Natural killer cell (primary cell): ENCODE results near the gene KRTAP5-10. TPM values are rescaled to one million over a fixed set of nuclear protein-coding genes. Genes with fewer than 3 reads are reported as not detected.
"Not testable (repeated sequence)": the region's sequence is repeated elsewhere in the genome, so short reads cannot be mapped to it uniquely, and the experiment has no call there.

Experiments
- ATAC-seq, 3 donors: fragments of 150-1000 bp in 2 of 3; fragments of 200-7000 bp in 1 of 3; cut with Tn5 transposase; 1 replicate in 1 of 3; 2 replicates in 2 of 3; pipeline ENCODE4 v1.10.0; 2021; ENCODE audit warnings: mild to moderate bottlenecking in 2 of 3, moderate library complexity in 2 of 3
- DNase-seq, 2 donors: peaks; one replicate each; pipeline versions ENCODE4 v3.0.0 to v3.0.0-alpha.2; 2013 to 2021; ENCODE audit warnings: mixed read lengths in 1 of 2
- H3K27ac ChIP-seq: one replicate; pipeline ENCODE4 v1.5.1; 2013; ENCODE audit warnings: mild to moderate bottlenecking, low read length
- H3K27me3 ChIP-seq: one replicate; pipeline ENCODE4 v1.6.1; 2013; ENCODE audit warnings: low read length; ENCODE audit not compliant: control insufficient read depth, insufficient read depth
- H3K36me3 ChIP-seq: one replicate; pipeline ENCODE4 v1.6.1; 2013; ENCODE audit warnings: low read length; ENCODE audit not compliant: control insufficient read depth, insufficient read depth
- H3K4me1 ChIP-seq: one replicate; pipeline ENCODE4 v1.6.1; 2013; ENCODE audit warnings: low read length; ENCODE audit not compliant: control insufficient read depth, insufficient read depth
- H3K4me3 ChIP-seq: one replicate; pipeline ENCODE4 v1.5.1; 2013; ENCODE audit warnings: low read length
- H3K9me3 ChIP-seq: one replicate; pipeline ENCODE4 v1.6.1; 2013; ENCODE audit warnings: low read length; ENCODE audit not compliant: control insufficient read depth, insufficient read depth
- H3K27ac Mint-ChIP-seq, 2 donors: one replicate each; pipeline ENCODE4 v1.8.0; 2022; ENCODE audit warnings: mild to moderate bottlenecking in 2 of 2, mixed read lengths in 2 of 2, moderate library complexity in 1 of 2
- H3K27me3 Mint-ChIP-seq, 2 donors: one replicate each; pipeline ENCODE4 v1.8.0; 2022; ENCODE audit warnings: low read depth in 2 of 2, mixed read lengths in 2 of 2
- H3K36me3 Mint-ChIP-seq: one replicate; pipeline ENCODE4 v1.8.0; 2022; ENCODE audit warnings: mixed read lengths
- H3K4me1 Mint-ChIP-seq, 2 donors: one replicate each; pipeline ENCODE4 v1.8.0; 2022; ENCODE audit warnings: mixed read lengths in 2 of 2
- H3K4me3 Mint-ChIP-seq: one replicate; pipeline ENCODE4 v1.8.0; 2022; ENCODE audit warnings: mild to moderate bottlenecking, moderate library complexity, mixed read lengths
- H3K9me3 Mint-ChIP-seq, 2 donors: one replicate each; pipeline ENCODE4 v1.8.0; 2022; ENCODE audit warnings: mixed read lengths in 2 of 2
- CTCF ChIP-seq: fragments of 200-600 bp; IDR thresholded peaks from one replicate; pipeline ENCODE4 v1.8.0; 2022; ENCODE audit warnings: antibody characterized with exemption
- WGBS: methylation state at CpG from one replicate; pipeline ENCODE4 v1.1.7; 2013; ENCODE audit warnings: missing lambda C conversion rate; ENCODE audit not compliant: insufficient coverage; 5-methylcytosine and 5-hydroxymethylcytosine counted together
- intact Hi-C: fragments of 100-400 bp; cut with micrococcal nuclease; formaldehyde crosslinking; loops from one replicate; pipeline ENCODE4 v1.14.2; 2022
- total RNA-seq, 4 donors: library from RNA; stranded (reverse); fragments of 120-200 nt in 1 of 4; gene quantifications; one replicate each; pipeline versions ENCODE4 v1.2.3 to v1.2.4, GENCODE V29; 2013 to 2022

The KRTAP5-10 gene
- total RNA-seq, 3 donors from 2014 or later (not counting 1 experiment from before 2014, with no cell fraction given): not detected

- intact Hi-C loops: no loop called here
- no peak for DNase-seq
- Histone ChIP-seq H3K27ac (no peak overlapping the region), H3K4me1 (no peaks in the 10 kb centered on the region), H3K4me3 (no peak overlapping the region), H3K36me3 (no peaks in the 10 kb centered on the region), H3K9me3 (no peaks in the 10 kb centered on the region), H3K27me3 (no peaks in the 10 kb centered on the region)
- WGBS: 83% methylated on average over 8 of the region's 8 CpGs
- Mint-ChIP-seq H3K9me3 (no peaks in the 10 kb centered on the region), H3K27me3 (peaks cover 18 to 21% of the 10 kb centered on the region in 2 donors), H3K4me1 (no peaks in the 10 kb centered on the region), H3K4me3 (no peak overlapping the region), H3K27ac (no peak overlapping the region), H3K36me3 (no peaks in the 10 kb centered on the region)
- ATAC-seq: no peak
- TF ChIP-seq CTCF: no peak
These were observed 3.5 kb downstream of the KRTAP5-10 start for GRCh38 chr11:71568704-71569349.

- H3K36me3 ChIP-seq, DNase-seq, H3K4me3 ChIP-seq, H3K36me3 Mint-ChIP-seq, ATAC-seq, H3K4me3 Mint-ChIP-seq, H3K27ac ChIP-seq, intact Hi-C loops, H3K27ac Mint-ChIP-seq, H3K27me3 ChIP-seq, H3K4me1 Mint-ChIP-seq, H3K9me3 Mint-ChIP-seq, H3K9me3 ChIP-seq, H3K4me1 ChIP-seq: not testable (repeated sequence)
- H3K27me3 Mint-ChIP-seq: peaks cover 4 to 15% of the 10 kb centered on the region in 2 donors
- WGBS: 85% methylated on average over 36 of the region's 39 CpGs
These were observed 5.9 kb downstream of the KRTAP5-10 start for GRCh38 chr11:71571101-71571850.

- Mint-ChIP-seq H3K27me3 (peaks cover 0 to 13% of the 10 kb centered on the region in 2 donors), H3K36me3 (no peaks in the 10 kb centered on the region), H3K9me3 (no peaks in the 10 kb centered on the region), H3K4me3 (no peak overlapping the region), H3K4me1 (no peaks in the 10 kb centered on the region), H3K27ac (no peak overlapping the region)
- no peaks in the 10 kb centered on the region for H3K27me3 ChIP-seq
- H3K4me1 ChIP-seq: no peaks in the 10 kb centered on the region
- no peaks in the 10 kb centered on the region for H3K36me3 ChIP-seq
- 92% methylated on average over 11 of the region's 11 CpGs for WGBS
- intact Hi-C loops: no loop called here
- H3K9me3 ChIP-seq: no peaks in the 10 kb centered on the region
- no peak for ATAC-seq
- DNase-seq: no peak
- H3K27ac ChIP-seq: no peak overlapping the region
- no peak overlapping the region for H3K4me3 ChIP-seq
- TF ChIP-seq CTCF: no peak
These were observed 7.4 kb downstream of the KRTAP5-10 start for GRCh38 chr11:71572811-71573210.

GRCh38 chr11:71574418-71574817 lies 9.1 kb downstream of the KRTAP5-10 start:
- DNase-seq: no peak
- no peaks in the 10 kb centered on the region for H3K9me3 ChIP-seq
- 94% methylated on average over 5 of the region's 5 CpGs for WGBS
- Mint-ChIP-seq H3K4me3 (no peak overlapping the region), H3K36me3 (no peaks in the 10 kb centered on the region), H3K4me1 (no peaks in the 10 kb centered on the region), H3K27ac (no peak overlapping the region), H3K27me3 (peaks cover 0 to 15% of the 10 kb centered on the region in 2 donors), H3K9me3 (no peaks in the 10 kb centered on the region)
- H3K27me3 ChIP-seq: no peaks in the 10 kb centered on the region
- H3K4me3 ChIP-seq: no peak overlapping the region
- H3K36me3 ChIP-seq: no peaks in the 10 kb centered on the region
- no peak for ATAC-seq
- no peak overlapping the region for H3K27ac ChIP-seq
- no peaks in the 10 kb centered on the region for H3K4me1 ChIP-seq
- TF ChIP-seq CTCF: no peak
- intact Hi-C loops: no loop called here
